NB4 (cell line): Measurements from ENCODE around the gene SCARB1.

ENCODE experiments used
- CTCF ChIP-seq: IDR thresholded peaks from one replicate; pipeline ENCODE4 v1.5.1; 2012; ENCODE audit warnings: low read depth, low read length
- MAX ChIP-seq: IDR thresholded peaks from 2 replicates; pipeline ENCODE4 v1.6.1; 2011; ENCODE audit warnings: low read depth, low read length
- MYC ChIP-seq: IDR thresholded peaks from 2 replicates; pipeline ENCODE4 v1.6.1; 2011; ENCODE audit warnings: low read depth, low read length
- POLR2A ChIP-seq: IDR thresholded peaks from 2 replicates; pipeline ENCODE4 v1.6.1; 2011; ENCODE audit warnings: mild to moderate bottlenecking; ENCODE audit not compliant: insufficient read length; ENCODE audit errors: extremely low read depth

- TF ChIP-seq CTCF (no peak), MYC (no peak), MAX (no peak), POLR2A (no peak)
Observed at GRCh38 chr12:124874988-124875802, 11.5 kb upstream of the SCARB1 start.
